WTC11 (cell line): ENCODE data around the gene COL4A1.

Experiments used
- CTCF ChIP-seq: fragments of 200-600 bp; IDR thresholded peaks from 2 replicates; pipeline ENCODE4 v1.8.0; 2022; ENCODE audit warnings: antibody characterized with exemption
- ZBTB21 ChIP-seq: sonication (generic); formaldehyde crosslinking; IDR thresholded peaks from 2 replicates; pipeline ENCODE4 v1.8.1; 2023; ENCODE audit warnings: mild to moderate bottlenecking, missing genetic modification reagents, borderline replicate concordance
- ZNF121 ChIP-seq: sonication (generic); formaldehyde crosslinking; IDR thresholded peaks from 2 replicates; pipeline ENCODE4 v1.8.0; 2023; ENCODE audit warnings: missing genetic modification reagents

- TF ChIP-seq ZNF121 (CRISPR knock-in tag), result no peak
- TF ChIP-seq CTCF, result no peak
- no peak for TF ChIP-seq ZBTB21 (CRISPR knock-in tag)
Measured at GRCh38 chr13:110337247-110337646, 30.3 kb upstream of the COL4A1 start.
